ENCODE results near the gene C3orf49.

Gene C3orf49

GRCh38 chr3:63819151-63819398, at the start of gene C3orf49:
TSS of gene C3orf49 (plus strand) at chr3:63819299. CDS start at chr3:63819472, 173 bp downstream.
- Histone ChIP-seq H3K27ac (no peak within 1 kb of the TSS), H3K4me3 (no peak within 1 kb of the TSS)
- TF ChIP-seq CTCF (IDR thresholded peaks at IDR 0.05) = no peak
- no peak for DNase-seq (ENCODE audit: low spot score)

GRCh38 chr3:63774781-63775180, 44.3 kb upstream of the C3orf49 start:
- Histone ChIP-seq H3K4me3 (no peak overlapping the region), H3K27ac (no peak overlapping the region)
- TF ChIP-seq CTCF (IDR thresholded peaks at IDR 0.05) = no peak
- no peak for DNase-seq (ENCODE audit: low spot score)

- H3K27ac ChIP-seq = no peak overlapping the region
- TF ChIP-seq CTCF (IDR thresholded peaks at IDR 0.05) = no peak
- no peak for DNase-seq (ENCODE audit: low spot score)
- H3K4me3 ChIP-seq = no peak overlapping the region
Observed at GRCh38 chr3:63779227-63779626, 39.9 kb upstream of the C3orf49 start.

- Histone ChIP-seq H3K4me3 (no peak overlapping the region), H3K27ac (no peak overlapping the region)
- DNase-seq (ENCODE audit: low spot score) = no peak
- no peak for TF ChIP-seq CTCF (IDR thresholded peaks at IDR 0.05)
Observed at GRCh38 chr3:63791974-63792373, 27.1 kb upstream of the C3orf49 start.

GRCh38 chr3:63795438-63795837, 23.7 kb upstream of the C3orf49 start:
- no peak for DNase-seq (ENCODE audit: low spot score)
- no peak overlapping the region for H3K4me3 ChIP-seq
- no peak overlapping the region for H3K27ac ChIP-seq
- no peak for TF ChIP-seq CTCF (IDR thresholded peaks at IDR 0.05)

- no peak for DNase-seq (ENCODE audit: low spot score)
- Histone ChIP-seq H3K4me3 (no peak overlapping the region), H3K27ac (no peak overlapping the region)
- TF ChIP-seq CTCF (IDR thresholded peaks at IDR 0.05) = no peak
Observed at GRCh38 chr3:63798544-63798943, 20.6 kb upstream of the C3orf49 start.

- H3K4me3 ChIP-seq = no peak overlapping the region
- no peak overlapping the region for H3K27ac ChIP-seq
- no peak for TF ChIP-seq CTCF (IDR thresholded peaks at IDR 0.05)
- DNase-seq (ENCODE audit: low spot score) = no peak
Observed at GRCh38 chr3:63798949-63799348, 20.1 kb upstream of the C3orf49 start.

All from coronary artery (tissue), 2 donors.